Dendritic cell treated with granulocyte-macrophage colony-stimulating factor and Interleukin-4, amounts not matched to agents 40 ng/mL and 50 ng/mL, for 4 days (primary cell): ENCODE results near the gene MEIKIN.

Experiments used
- H3K27ac Mint-ChIP-seq: one replicate; pipeline ENCODE4 v1.8.0; 2022; ENCODE audit warnings: mild to moderate bottlenecking, mixed read lengths
- H3K27me3 Mint-ChIP-seq: one replicate; pipeline ENCODE4 v1.8.0; 2022; ENCODE audit warnings: mild to moderate bottlenecking, mixed read lengths
- H3K36me3 Mint-ChIP-seq: one replicate; pipeline ENCODE4 v1.8.0; 2022; ENCODE audit warnings: low read depth, mixed read lengths
- H3K4me1 Mint-ChIP-seq: one replicate; pipeline ENCODE4 v1.8.0; 2022; ENCODE audit warnings: low read depth, mixed read lengths
- H3K4me3 Mint-ChIP-seq: one replicate; pipeline ENCODE4 v1.8.0; 2022; ENCODE audit warnings: mild to moderate bottlenecking, moderate library complexity, mixed read lengths
- H3K9me3 Mint-ChIP-seq: one replicate; pipeline ENCODE4 v1.8.0; 2022; ENCODE audit warnings: mixed read lengths
- intact Hi-C: fragments of 100-400 bp; cut with micrococcal nuclease; formaldehyde crosslinking; loops from one replicate; pipeline ENCODE4 v1.15.0; 2022

Gene MEIKIN

GRCh38 chr5:131980696-131981095 lies 35.2 kb upstream of the MEIKIN start:
- peaks cover 2% of the 10 kb centered on the region for H3K27me3 Mint-ChIP-seq
- no peaks in the 10 kb centered on the region for H3K9me3 Mint-ChIP-seq
- no peaks in the 10 kb centered on the region for H3K36me3 Mint-ChIP-seq
- H3K4me3 Mint-ChIP-seq = no peak overlapping the region
- intact Hi-C loops = no loop called here
- H3K4me1 Mint-ChIP-seq = no peaks in the 10 kb centered on the region
- no peak overlapping the region for H3K27ac Mint-ChIP-seq

GRCh38 chr5:131979816-131980215 lies 34.4 kb upstream of the MEIKIN start:
- H3K27ac Mint-ChIP-seq = no peak overlapping the region
- H3K9me3 Mint-ChIP-seq = no peaks in the 10 kb centered on the region
- H3K4me1 Mint-ChIP-seq = no peaks in the 10 kb centered on the region

GRCh38 chr5:131977212-131977604 lies 31.7 kb upstream of the MEIKIN start:
- H3K4me1 Mint-ChIP-seq = no peaks in the 10 kb centered on the region
- no peak overlapping the region for H3K27ac Mint-ChIP-seq
- H3K27me3 Mint-ChIP-seq = peaks cover 2% of the 10 kb centered on the region
- no peaks in the 10 kb centered on the region for H3K36me3 Mint-ChIP-seq
- intact Hi-C loops = no loop called here
- H3K4me3 Mint-ChIP-seq = no peak overlapping the region
- H3K9me3 Mint-ChIP-seq = no peaks in the 10 kb centered on the region

More at GRCh38 chr5:131979816-131980215, 34.4 kb upstream of the MEIKIN start:
- no peaks in the 10 kb centered on the region for H3K36me3 Mint-ChIP-seq
- peaks cover 2% of the 10 kb centered on the region for H3K27me3 Mint-ChIP-seq
- intact Hi-C loops = no loop called here
- H3K4me3 Mint-ChIP-seq = no peak overlapping the region

GRCh38 chr5:131976414-131977211 lies 31.1 kb upstream of the MEIKIN start:
- intact Hi-C loops = no loop called here
- Mint-ChIP-seq H3K27ac (no peak overlapping the region), H3K36me3 (no peaks in the 10 kb centered on the region), H3K4me3 (no peak overlapping the region), H3K4me1 (no peaks in the 10 kb centered on the region), H3K9me3 (no peaks in the 10 kb centered on the region), H3K27me3 (peaks cover 2% of the 10 kb centered on the region)

- Mint-ChIP-seq H3K27ac (no peak overlapping the region), H3K27me3 (peaks cover 2% of the 10 kb centered on the region), H3K36me3 (no peaks in the 10 kb centered on the region), H3K4me3 (no peak overlapping the region), H3K9me3 (no peaks in the 10 kb centered on the region), H3K4me1 (no peaks in the 10 kb centered on the region)
- intact Hi-C loops = no loop called here
These were observed 29.7 kb upstream of the MEIKIN start for GRCh38 chr5:131974956-131975726.

GRCh38 chr5:131974622-131974955 lies 29.1 kb upstream of the MEIKIN start:
- no peak overlapping the region for H3K4me3 Mint-ChIP-seq
- H3K9me3 Mint-ChIP-seq = no peaks in the 10 kb centered on the region
- H3K27ac Mint-ChIP-seq = no peak overlapping the region
- no peaks in the 10 kb centered on the region for H3K36me3 Mint-ChIP-seq
- intact Hi-C loops = no loop called here
- peaks cover 2% of the 10 kb centered on the region for H3K27me3 Mint-ChIP-seq
- no peaks in the 10 kb centered on the region for H3K4me1 Mint-ChIP-seq

GRCh38 chr5:131974016-131974415 lies 28.6 kb upstream of the MEIKIN start:
- Mint-ChIP-seq H3K27me3 (peaks cover 2% of the 10 kb centered on the region), H3K27ac (no peak overlapping the region), H3K36me3 (no peaks in the 10 kb centered on the region), H3K4me3 (no peak overlapping the region), H3K9me3 (no peaks in the 10 kb centered on the region), H3K4me1 (no peaks in the 10 kb centered on the region)
- intact Hi-C loops = no loop called here

- no peak overlapping the region for H3K4me3 Mint-ChIP-seq
- H3K27ac Mint-ChIP-seq = no peak overlapping the region
- intact Hi-C loops = no loop called here
- H3K9me3 Mint-ChIP-seq = no peaks in the 10 kb centered on the region
- H3K36me3 Mint-ChIP-seq = no peaks in the 10 kb centered on the region
- H3K4me1 Mint-ChIP-seq = no peaks in the 10 kb centered on the region
- peaks cover 2% of the 10 kb centered on the region for H3K27me3 Mint-ChIP-seq
These were observed 27.7 kb upstream of the MEIKIN start for GRCh38 chr5:131973089-131973712.

- Mint-ChIP-seq H3K9me3 (no peaks in the 10 kb centered on the region), H3K4me1 (no peaks in the 10 kb centered on the region), H3K27me3 (peaks cover 2% of the 10 kb centered on the region), H3K4me3 (no peak overlapping the region), H3K27ac (no peak overlapping the region), H3K36me3 (no peaks in the 10 kb centered on the region)
- intact Hi-C loops = no loop called here
These were observed 23.0 kb upstream of the MEIKIN start for GRCh38 chr5:131968396-131968954.

- Mint-ChIP-seq H3K4me1 (no peaks in the 10 kb centered on the region), H3K9me3 (no peaks in the 10 kb centered on the region), H3K4me3 (no peak overlapping the region), H3K36me3 (no peaks in the 10 kb centered on the region), H3K27ac (no peak overlapping the region), H3K27me3 (peaks cover 3% of the 10 kb centered on the region)
- intact Hi-C loops = no loop called here
These were observed 21.1 kb upstream of the MEIKIN start for GRCh38 chr5:131966551-131966950.

GRCh38 chr5:131965826-131966415 lies 20.5 kb upstream of the MEIKIN start:
- no peak overlapping the region for H3K4me3 Mint-ChIP-seq
- no peak overlapping the region for H3K27ac Mint-ChIP-seq
- intact Hi-C loops = no loop called here
- no peaks in the 10 kb centered on the region for H3K4me1 Mint-ChIP-seq
- H3K9me3 Mint-ChIP-seq = no peaks in the 10 kb centered on the region
- no peaks in the 10 kb centered on the region for H3K36me3 Mint-ChIP-seq
- peaks cover 3% of the 10 kb centered on the region for H3K27me3 Mint-ChIP-seq

- Mint-ChIP-seq H3K4me3 (no peak overlapping the region), H3K36me3 (no peaks in the 10 kb centered on the region), H3K27ac (no peak overlapping the region), H3K4me1 (no peaks in the 10 kb centered on the region), H3K27me3 (peaks cover 3% of the 10 kb centered on the region), H3K9me3 (no peaks in the 10 kb centered on the region)
- intact Hi-C loops = no loop called here
These were observed 14.4 kb upstream of the MEIKIN start for GRCh38 chr5:131959906-131960305.

- Mint-ChIP-seq H3K4me3 (no peak overlapping the region), H3K27me3 (peaks cover 6% of the 10 kb centered on the region), H3K4me1 (no peaks in the 10 kb centered on the region), H3K9me3 (no peaks in the 10 kb centered on the region), H3K27ac (no peak overlapping the region), H3K36me3 (no peaks in the 10 kb centered on the region)
- intact Hi-C loops = no loop called here
These were observed 13.7 kb upstream of the MEIKIN start for GRCh38 chr5:131959136-131959535.
